Cardiac fibroblast (primary cell): Measurements from ENCODE around the gene ITPRIP.

Experiments used
- DNase-seq, 2 donors: peaks; one replicate each; pipeline versions ENCODE4 v3.0.0 to v3.0.0-alpha.2; 2010; ENCODE audit warnings: low read depth in 2 of 2
- H3K4me3 ChIP-seq, 2 donors: replicated peaks in 1 of 2; 1 replicate in 1 of 2; 2 replicates in 1 of 2; pipeline ENCODE4 v1.5.1; 2011; ENCODE audit warnings: low read depth in 2 of 2, low read length in 2 of 2, mild to moderate bottlenecking in 2 of 2, moderate library complexity in 1 of 2
- TF ChIP-seq, protein P1 (sequence below): IDR thresholded peaks from one replicate; pipeline ENCODE4 v1.5.1; 2011; ENCODE audit warnings: low read depth, mild to moderate bottlenecking, low read length, inconsistent platforms

Gene ITPRIP

DNA sequence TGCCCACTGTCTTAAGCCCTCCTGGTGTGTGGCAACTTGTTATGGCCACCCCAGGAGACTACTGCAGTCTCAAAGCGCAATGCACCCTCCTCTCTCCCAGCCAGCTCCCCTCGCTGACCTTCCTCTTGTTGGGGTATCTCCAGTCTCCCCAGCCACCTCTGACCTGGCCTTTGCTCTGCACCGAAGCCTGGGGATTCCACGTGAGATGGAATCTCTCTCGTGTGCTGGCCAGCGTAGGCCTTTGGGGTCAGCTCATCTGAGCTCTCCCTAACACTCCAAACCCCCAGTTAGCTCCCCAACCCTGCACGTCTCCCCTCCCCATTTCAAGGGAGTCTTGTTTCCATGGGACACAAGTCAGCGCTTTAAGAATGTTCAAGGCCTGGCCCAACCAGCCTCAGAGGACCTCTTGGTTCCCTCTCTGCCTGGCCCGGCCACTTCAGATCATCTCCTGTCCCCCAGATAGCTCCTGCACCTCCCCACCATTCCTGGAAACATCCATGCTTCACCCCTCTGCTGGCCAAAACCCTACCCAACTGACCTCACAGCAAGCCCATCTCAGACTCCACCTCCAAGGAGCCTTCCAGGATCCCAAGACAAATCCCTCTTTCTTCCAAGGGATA lies 11.2 kb downstream of the ITPRIP start:
- peak overlapping the region; percentile 5 to 55 for H3K4me3 ChIP-seq
- DNase-seq: no peak
- TF ChIP-seq, protein P1, sequence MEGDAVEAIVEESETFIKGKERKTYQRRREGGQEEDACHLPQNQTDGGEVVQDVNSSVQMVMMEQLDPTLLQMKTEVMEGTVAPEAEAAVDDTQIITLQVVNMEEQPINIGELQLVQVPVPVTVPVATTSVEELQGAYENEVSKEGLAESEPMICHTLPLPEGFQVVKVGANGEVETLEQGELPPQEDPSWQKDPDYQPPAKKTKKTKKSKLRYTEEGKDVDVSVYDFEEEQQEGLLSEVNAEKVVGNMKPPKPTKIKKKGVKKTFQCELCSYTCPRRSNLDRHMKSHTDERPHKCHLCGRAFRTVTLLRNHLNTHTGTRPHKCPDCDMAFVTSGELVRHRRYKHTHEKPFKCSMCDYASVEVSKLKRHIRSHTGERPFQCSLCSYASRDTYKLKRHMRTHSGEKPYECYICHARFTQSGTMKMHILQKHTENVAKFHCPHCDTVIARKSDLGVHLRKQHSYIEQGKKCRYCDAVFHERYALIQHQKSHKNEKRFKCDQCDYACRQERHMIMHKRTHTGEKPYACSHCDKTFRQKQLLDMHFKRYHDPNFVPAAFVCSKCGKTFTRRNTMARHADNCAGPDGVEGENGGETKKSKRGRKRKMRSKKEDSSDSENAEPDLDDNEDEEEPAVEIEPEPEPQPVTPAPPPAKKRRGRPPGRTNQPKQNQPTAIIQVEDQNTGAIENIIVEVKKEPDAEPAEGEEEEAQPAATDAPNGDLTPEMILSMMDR: no peak

GRCh38 chr10:104325436-104326435 lies 12.5 kb downstream of the ITPRIP start:
- peak overlapping the region in 1 of 2 donors; percentile 3 for H3K4me3 ChIP-seq
- DNase-seq: peak in 1 of 2 donors; percentile 42
- TF ChIP-seq, protein P1: no peak

GRCh38 chr10:104324931-104325330 lies 13.3 kb downstream of the ITPRIP start:
- TF ChIP-seq, protein P1: no peak
- DNase-seq: peak in 1 of 2 donors; percentile 1
- no peak overlapping the region for H3K4me3 ChIP-seq

GRCh38 chr10:104324221-104324686 lies 14.0 kb downstream of the ITPRIP start:
- peak in 1 of 2 donors; percentile 1 for DNase-seq
- no peak overlapping the region for H3K4me3 ChIP-seq
- TF ChIP-seq, protein P1: no peak

DNA sequence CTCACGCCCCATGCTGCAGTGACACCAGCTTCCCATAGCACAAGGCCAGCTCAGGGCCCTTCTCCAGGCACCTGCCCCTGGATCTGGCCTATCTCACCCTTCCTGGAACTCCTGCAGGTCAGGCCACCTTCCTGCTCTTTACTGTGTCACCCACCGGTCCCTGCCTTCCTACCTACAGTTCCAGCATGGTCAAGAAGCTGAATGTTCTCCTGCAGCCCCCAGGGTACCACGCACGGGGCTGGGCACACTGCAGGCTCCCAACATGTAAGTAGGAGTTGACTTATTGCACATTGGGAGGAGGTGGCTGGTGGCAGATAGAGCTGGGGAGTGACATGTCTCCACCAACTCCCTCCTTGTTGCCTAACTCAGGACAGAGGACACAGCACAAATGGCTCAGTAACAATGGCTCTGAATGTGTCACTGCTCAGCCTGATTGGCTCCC lies 14.5 kb downstream of the ITPRIP start:
- DNase-seq: peak in 1 of 2 donors; percentile 8
- TF ChIP-seq, protein P1: no peak
- no peak overlapping the region for H3K4me3 ChIP-seq

DNA sequence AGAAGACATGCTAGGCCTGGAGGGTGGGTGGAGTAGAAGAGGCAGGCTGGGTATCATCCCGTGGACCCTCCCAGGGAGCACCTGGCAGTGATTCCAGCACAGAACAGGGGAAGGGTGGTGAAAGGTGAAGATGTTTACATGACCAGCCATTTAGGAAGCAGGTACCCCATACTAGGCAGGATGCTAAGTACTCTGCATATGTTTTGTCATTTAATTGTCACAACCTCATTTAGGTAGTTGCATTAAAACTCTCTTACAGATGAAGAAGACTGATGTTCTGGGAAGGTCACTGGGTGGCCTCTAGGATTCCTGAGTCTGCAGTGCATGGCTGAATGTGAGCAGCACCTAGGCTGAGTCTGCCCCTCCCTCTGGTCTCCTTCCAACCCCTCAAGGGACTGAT lies 15.2 kb downstream of the ITPRIP start:
- no peak overlapping the region for H3K4me3 ChIP-seq
- DNase-seq: no peak
- TF ChIP-seq, protein P1: no peak
